Pancreas (tissue), 10 donors: ENCODE measurements around the gene ARHGEF40. TPM values are rescaled to one million over a fixed set of nuclear protein-coding genes. Genes with fewer than 3 reads are reported as not detected.
A peak's percentile ranks its signal among the peaks of the same experiment; 100 is the strongest.

Source experiments
- ATAC-seq, 4 donors: fragments of 200-7000 bp; cut with Tn5 transposase; one replicate each; pipeline versions ENCODE4 v1.8.0 to v1.9.1; 2020; ENCODE audit warnings: mild to moderate bottlenecking in 4 of 4, moderate library complexity in 4 of 4
- DNase-seq, 6 donors: peaks; one replicate each; pipeline ENCODE4 v3.0.0-alpha.2; 2020
- FAIRE-seq: peaks from 2 replicates; lab custom pipeline; 2012; peaks lifted over from hg19 to GRCh38; lab: Jason Lieb, UNC
- H3K27ac ChIP-seq, 4 donors: fragments of 200-600 bp; sonication (generic); 1 replicate in 3 of 4; 2 replicates in 1 of 4; pipeline versions ENCODE4 v1.5.0 to v1.8.0; 2020
- H3K27me3 ChIP-seq, 4 donors: fragments of 200-600 bp; one replicate each; pipeline ENCODE4 v1.8.0; 2021
- H3K36me3 ChIP-seq, 3 donors: fragments of 200-600 bp; sonication (generic) in 1 of 3; one replicate each; pipeline versions ENCODE4 v1.5.0 to v1.8.0; 2020 to 2021
- H3K4me1 ChIP-seq, 3 donors: fragments of 200-600 bp; one replicate each; pipeline ENCODE4 v1.8.0; 2021
- H3K4me3 ChIP-seq, 4 donors: fragments of 200-600 bp; sonication (generic) in 2 of 4; one replicate each; pipeline versions ENCODE4 v1.5.0 to v1.8.0; 2020 to 2021
- H3K9me3 ChIP-seq, 4 donors: fragments of 200-600 bp; one replicate each; pipeline ENCODE4 v1.8.0; 2021
- CTCF ChIP-seq, 4 donors: fragments of 200-600 bp; sonication (generic) in 3 of 4; IDR thresholded peaks; one replicate each; pipeline versions ENCODE4 v1.5.0 to v1.8.0; 2021; ENCODE audit warnings: antibody characterized with exemption in 4 of 4
- WGBS, 2 donors: extraction: QIAGEN DNeasy Blood & Tissue Kit; methylation state at CpG; one replicate each; pipeline ENCODE4 v1.1.7; 2013; 5-methylcytosine and 5-hydroxymethylcytosine counted together
- intact Hi-C, 3 donors: fragments of 100-400 bp; cut with DNase I; formaldehyde crosslinking; loops; one replicate each; pipeline versions ENCODE4 v1.11.1 to v1.14.2; 2022
- polyA plus RNA-seq, 2 donors: library from polyadenylated mRNA; stranded (reverse); fragments of 200-250 nt; gene quantifications; one replicate each; pipeline ENCODE4 v1.2.3, GENCODE V29; 2013
- total RNA-seq, 6 donors: library from RNA; stranded (reverse); fragmentation: NEBNext Ultra II Directional in 4 of 6; extraction: Animal tissue kit (Norgen Biotek cat#: 25700) in 4 of 6; gene quantifications; one replicate each; pipeline versions ENCODE4 v1.2.1 to v1.2.4, GENCODE V29; 2021 to 2023
- donor health status: healthy with polysubstance abuse.
- donor health status: DM: no; HTN: no; CAD: no; lungs with moderate emphysema.
- donor health status: DM: no; HTN: no; CAD: no.
- donor health status: control.
- donor health status: control.
- donor health status: Bipolar disorder and iron deficiency.
- donor health status: DM: yes; HTN: yes; CAD: no.
- donor health status: DM: no; HTN: no; CAD: no.
- donor health status: DM: no; HTN: no; CAD: no.
- donor health status: DM: yes; HTN: yes; CAD: no.

ARHGEF40 gene
- total and polyA plus RNA-seq, 8 donors: 24.5 to 77.0 (median 43.8) TPM

DNA sequence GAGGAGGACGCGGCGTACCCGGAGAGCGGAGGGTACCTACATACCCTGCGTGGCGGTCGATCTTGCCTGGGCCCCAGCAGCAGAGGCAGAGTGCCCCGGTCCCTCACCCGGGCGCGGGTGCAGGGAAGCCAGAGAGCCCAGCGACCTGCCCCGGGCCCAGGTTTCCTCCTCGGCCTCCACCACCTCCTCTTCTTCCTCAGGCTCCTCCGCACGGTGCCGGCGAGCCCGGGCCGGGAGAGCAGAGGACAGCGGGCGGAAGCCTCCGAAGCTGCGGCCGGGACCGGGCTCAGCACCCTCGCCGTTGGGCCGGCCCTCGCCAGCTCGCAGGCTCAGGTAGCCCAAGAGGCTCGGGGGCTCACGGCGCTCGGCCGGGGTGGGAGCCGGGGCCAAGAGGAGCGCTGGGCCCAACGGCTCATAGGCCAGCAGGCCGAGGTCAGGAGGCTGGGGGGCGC, 21.7 kb downstream of the ARHGEF40 start:
- no peak overlapping the region for H3K4me3 ChIP-seq
- peak in 2 of 4 donors; percentile 3 to 4 for ATAC-seq
- FAIRE-seq: no peak
- H3K27me3 ChIP-seq: no peaks in the 10 kb centered on the region
- peaks cover 0 to 27% (median 0%) of the 10 kb centered on the region in 3 donors for H3K36me3 ChIP-seq
- no peak for TF ChIP-seq CTCF (IDR thresholded peaks at IDR 0.05)
- peaks cover 0 to 3% (median 0%) of the 10 kb centered on the region in 3 donors for H3K4me1 ChIP-seq
- intact Hi-C loops: loop anchor here in 2 of 3 donors (5.0 kb wide), 2 partner anchors 70 to 75 kb away; no protein-coding TSS in a partner anchor
- no peak overlapping the region for H3K27ac ChIP-seq
- 88 to 91% methylated on average over 36 to 42 of the region's 42 CpGs for WGBS, 2 donors
- peak in 2 of 6 donors; percentile 44 to 74 for DNase-seq
- H3K9me3 ChIP-seq: no peaks in the 10 kb centered on the region

GRCh38 chr14:21092273-21093011, 22.3 kb downstream of the ARHGEF40 start:
- 40 to 42% methylated on average over 58 to 59 of the region's 59 CpGs for WGBS, 2 donors
- H3K36me3 ChIP-seq: peaks cover 0 to 27% (median 0%) of the 10 kb centered on the region in 3 donors

DNA sequence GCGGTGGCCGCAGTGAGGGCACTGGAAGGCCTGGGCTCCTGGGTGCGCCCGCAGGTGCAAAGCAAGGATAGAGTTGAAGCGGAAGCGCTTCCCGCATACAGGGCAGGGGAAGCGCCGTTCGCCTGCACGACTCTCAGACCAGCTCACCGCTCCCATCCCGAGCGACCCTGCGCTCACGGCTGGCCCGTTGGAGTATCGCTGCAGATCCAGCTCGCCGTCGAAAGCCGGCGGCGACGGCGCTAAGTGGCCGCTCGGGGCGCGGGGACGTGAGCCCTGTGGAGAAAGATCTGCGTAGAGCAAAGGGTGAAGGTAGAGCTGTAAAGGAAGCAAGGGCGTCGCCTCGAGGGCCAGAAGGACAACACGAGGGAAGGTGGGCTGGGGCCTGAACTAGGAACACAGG, 22.9 kb downstream of the ARHGEF40 start:
- DNase-seq: peak in 1 of 6 donors; percentile 41
- no peak for TF ChIP-seq CTCF (IDR thresholded peaks at IDR 0.05)
- WGBS, 2 donors: 76 to 79% methylated on average over 36 of the region's 36 CpGs

More at GRCh38 chr14:21092273-21093011, 22.3 kb downstream of the ARHGEF40 start:
- peak; percentile 100 for TF ChIP-seq CTCF (IDR thresholded peaks at IDR 0.05)
- Histone ChIP-seq H3K27ac (no peak overlapping the region), H3K4me3 (no peak overlapping the region), H3K9me3 (no peaks in the 10 kb centered on the region), H3K4me1 (peaks cover 0 to 3% (median 0%) of the 10 kb centered on the region in 3 donors), H3K27me3 (no peaks in the 10 kb centered on the region)
- peak; percentile 75 to 98 (median 91) for DNase-seq
- peak; percentile 86 to 97 (median 92) for ATAC-seq
- intact Hi-C loops: loop anchor here in 2 of 3 donors (5.0 kb wide), 2 partner anchors 70 to 75 kb away; no protein-coding TSS in a partner anchor
- FAIRE-seq: no peak

GRCh38 chr14:21093769-21094681, 23.9 kb downstream of the ARHGEF40 start:
- DNase-seq (no peak), FAIRE-seq (no peak), ATAC-seq (no peak)
- TF ChIP-seq CTCF (IDR thresholded peaks at IDR 0.05): no peak
- intact Hi-C loops: loop anchor here in 2 of 3 donors (5.0 kb wide), 2 partner anchors 72 to 77 kb away; no protein-coding TSS in a partner anchor
- WGBS, 2 donors: 65 to 74% methylated on average over 7 of the region's 7 CpGs
- H3K9me3 ChIP-seq: no peaks in the 10 kb centered on the region
- no peaks in the 10 kb centered on the region for H3K27me3 ChIP-seq
- no peak overlapping the region for H3K27ac ChIP-seq
- peaks cover 0 to 27% (median 0%) of the 10 kb centered on the region in 3 donors for H3K36me3 ChIP-seq
- H3K4me1 ChIP-seq: peaks cover 0 to 4% (median under 1%) of the 10 kb centered on the region in 3 donors
- no peak overlapping the region for H3K4me3 ChIP-seq

More for the DNA sequence above, 22.9 kb downstream of the ARHGEF40 start:
- H3K27ac ChIP-seq: no peak overlapping the region
- peaks cover 0 to 27% (median 0%) of the 10 kb centered on the region in 3 donors for H3K36me3 ChIP-seq
- FAIRE-seq (no peak), ATAC-seq (no peak)
- intact Hi-C loops: loop anchor here in 2 of 3 donors (5.0 kb wide), 2 partner anchors 71 to 76 kb away; no protein-coding TSS in a partner anchor
- no peaks in the 10 kb centered on the region for H3K9me3 ChIP-seq
- H3K27me3 ChIP-seq: no peaks in the 10 kb centered on the region
- H3K4me3 ChIP-seq: no peak overlapping the region
- peaks cover 0 to 3% (median 0%) of the 10 kb centered on the region in 3 donors for H3K4me1 ChIP-seq
